ENCODE results near the gene DCP1B.
A peak's percentile ranks its signal among the peaks of the same experiment; 100 is the strongest.

DCP1B gene

DNA sequence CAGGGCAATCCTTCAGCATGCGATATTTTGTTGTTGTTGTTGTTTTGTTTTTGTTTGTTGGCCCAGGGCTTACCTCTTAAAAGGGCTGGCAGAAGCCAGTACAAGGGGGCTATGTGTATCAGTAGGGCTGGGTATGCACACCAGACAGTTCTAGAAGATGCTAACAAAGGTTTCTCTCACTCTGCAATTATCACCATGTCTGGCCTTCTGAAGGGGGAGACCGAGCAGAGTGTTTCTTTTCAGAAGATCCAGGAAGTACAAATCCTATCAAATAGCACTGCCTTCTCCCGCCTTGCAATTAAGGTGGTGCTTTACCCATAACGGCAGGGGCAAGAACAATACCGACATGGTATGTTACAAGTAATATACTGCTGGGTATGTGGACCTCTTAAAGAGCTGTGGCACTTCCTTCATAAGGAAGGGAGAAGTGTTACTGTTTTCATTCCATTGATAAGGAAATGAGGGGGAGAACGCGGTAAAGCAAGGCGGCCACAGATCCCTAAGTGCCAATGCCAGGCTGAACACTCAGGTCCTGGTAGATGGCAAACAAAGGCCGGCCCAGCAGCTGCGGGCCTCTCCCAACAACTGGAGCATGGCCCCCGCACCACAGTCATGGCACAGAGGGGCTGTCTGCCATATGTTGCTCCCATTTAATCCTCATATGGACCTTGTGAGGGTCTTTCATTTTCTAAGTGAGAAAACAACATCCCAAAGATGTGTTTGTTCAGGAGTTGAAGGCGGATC is 66.6 kb downstream of the DCP1B start:
- Histone ChIP-seq H3K27me3 (ENCODE audit: control insufficient read depth in 2 of 2, insufficient read depth in 2 of 2, low read length in 2 of 2) (no peaks in the 10 kb centered on the region), H3K9ac (ENCODE audit: low read depth in 1 of 2, low read length in 2 of 2) (peak overlapping the region; percentile 56 to 66), H3K4me3 (ENCODE audit: low read length in 2 of 2) (peak overlapping the region in 1 of 2 donors; percentile 7), H3K4me1 (ENCODE audit: control insufficient read depth in 2 of 2, insufficient read depth in 2 of 2, low read length in 2 of 2) (peaks cover 37 to 54% of the 10 kb centered on the region in 2 donors), H3K27ac (ENCODE audit: low read depth in 2 of 2, low read length in 2 of 2) (peak overlapping the region; percentile 93 to 94), H3K36me3 (ENCODE audit: control insufficient read depth in 2 of 2, insufficient read depth in 2 of 2, low read length in 2 of 2) (peaks cover 0 to 9% of the 10 kb centered on the region in 2 donors), H3K9me3 (ENCODE audit: control insufficient read depth in 2 of 2, low read length in 2 of 2) (no peaks in the 10 kb centered on the region)

DNA sequence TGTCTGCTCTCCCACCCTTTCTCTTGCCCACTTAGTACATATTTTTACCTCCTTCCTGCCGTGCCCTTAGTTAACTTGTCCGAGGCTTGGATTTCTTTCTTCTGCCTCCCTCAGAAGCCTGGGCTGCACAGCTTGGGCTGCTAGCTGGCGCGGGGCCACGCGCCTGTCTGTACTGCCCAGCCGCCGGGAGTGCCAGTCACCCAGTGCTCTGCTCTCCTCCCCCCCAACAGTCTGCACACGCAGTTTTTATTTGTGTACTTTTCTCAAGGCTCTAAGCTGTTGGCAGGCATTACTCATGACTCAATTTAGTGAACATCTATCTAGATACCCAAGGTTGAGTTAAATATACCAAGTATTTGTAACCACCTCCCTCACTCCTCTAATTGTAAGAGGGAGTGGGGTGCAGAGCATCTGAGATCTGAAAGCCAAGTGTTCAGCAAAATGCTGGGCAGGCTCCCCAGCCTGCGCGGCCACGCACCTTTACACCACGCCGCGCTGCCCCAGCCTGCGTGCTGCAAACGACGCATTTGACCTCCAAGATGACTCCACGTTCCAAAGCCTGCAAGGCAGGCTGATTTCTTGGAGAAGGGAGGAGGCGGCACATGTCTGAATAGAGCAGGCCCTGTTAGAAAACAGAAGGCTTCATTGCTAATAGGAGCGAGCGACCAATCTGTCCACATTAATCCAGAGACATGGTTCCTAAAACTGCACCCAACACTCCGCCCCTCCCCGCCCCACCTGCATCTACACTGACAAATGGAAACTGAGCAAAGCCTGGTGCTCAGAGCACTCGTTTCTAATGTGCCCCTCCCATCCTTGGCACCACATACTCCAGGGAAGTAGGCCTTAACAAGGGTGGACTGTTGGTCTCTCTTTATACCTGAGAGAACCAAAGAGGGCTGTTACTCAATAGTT is 67.6 kb downstream of the DCP1B start:
- H3K27ac ChIP-seq (ENCODE audit: low read depth in 2 of 2, low read length in 2 of 2): peak overlapping the region; percentile 93 to 94
- H3K36me3 ChIP-seq (ENCODE audit: control insufficient read depth in 2 of 2, insufficient read depth in 2 of 2, low read length in 2 of 2): peaks cover 0 to 9% of the 10 kb centered on the region in 2 donors
- H3K4me1 ChIP-seq (ENCODE audit: control insufficient read depth in 2 of 2, insufficient read depth in 2 of 2, low read length in 2 of 2): peaks cover 42 to 63% of the 10 kb centered on the region in 2 donors
- peak overlapping the region; percentile 66 to 73 for H3K9ac ChIP-seq (ENCODE audit: low read depth in 1 of 2, low read length in 2 of 2)
- no peaks in the 10 kb centered on the region for H3K9me3 ChIP-seq (ENCODE audit: control insufficient read depth in 2 of 2, low read length in 2 of 2)
- no peaks in the 10 kb centered on the region for H3K27me3 ChIP-seq (ENCODE audit: control insufficient read depth in 2 of 2, insufficient read depth in 2 of 2, low read length in 2 of 2)
- H3K4me3 ChIP-seq (ENCODE audit: low read length in 2 of 2): peak overlapping the region; percentile 56 to 70

DNA sequence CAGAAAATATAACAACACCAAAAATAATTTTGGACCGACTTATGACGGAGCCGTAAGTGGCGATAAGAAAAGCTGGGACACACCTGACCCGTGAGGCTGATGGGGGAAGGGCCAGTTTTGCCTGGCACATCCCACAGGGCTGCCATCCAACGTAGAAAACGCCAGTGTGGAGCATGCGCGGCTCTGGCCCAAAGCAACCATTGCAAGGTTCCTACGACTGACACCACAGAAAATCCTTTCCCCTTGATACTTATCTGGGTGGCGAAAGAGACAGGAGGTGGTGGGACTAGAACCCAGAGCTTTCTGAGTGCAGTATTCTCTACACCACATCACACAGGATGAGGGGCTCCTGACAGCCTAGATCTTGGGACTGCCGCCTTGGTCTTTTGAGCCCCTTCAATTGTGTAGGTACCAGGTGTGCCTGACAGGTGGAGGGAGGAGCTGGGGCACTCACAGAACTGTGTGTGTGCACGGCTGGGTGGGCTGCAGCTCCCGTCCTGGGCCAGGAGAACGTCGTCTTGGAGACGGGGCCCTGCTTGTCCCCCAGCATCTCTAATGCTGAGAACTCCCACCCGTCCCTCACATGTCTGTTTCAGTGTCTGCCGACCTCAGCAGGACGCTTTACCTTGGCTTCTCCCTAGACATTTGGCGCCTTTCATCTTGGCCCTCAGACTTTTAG is 68.4 kb downstream of the DCP1B start:
- H3K27ac ChIP-seq (ENCODE audit: low read depth in 2 of 2, low read length in 2 of 2): peak overlapping the region; percentile 93 to 94
- H3K9ac ChIP-seq (ENCODE audit: low read depth in 1 of 2, low read length in 2 of 2): peak overlapping the region; percentile 65 to 73
- no peaks in the 10 kb centered on the region for H3K9me3 ChIP-seq (ENCODE audit: control insufficient read depth in 2 of 2, low read length in 2 of 2)
- peaks cover 0 to 6% of the 10 kb centered on the region in 2 donors for H3K36me3 ChIP-seq (ENCODE audit: control insufficient read depth in 2 of 2, insufficient read depth in 2 of 2, low read length in 2 of 2)
- peaks cover 42 to 63% of the 10 kb centered on the region in 2 donors for H3K4me1 ChIP-seq (ENCODE audit: control insufficient read depth in 2 of 2, insufficient read depth in 2 of 2, low read length in 2 of 2)
- H3K27me3 ChIP-seq (ENCODE audit: control insufficient read depth in 2 of 2, insufficient read depth in 2 of 2, low read length in 2 of 2): peaks cover 0 to 1% of the 10 kb centered on the region in 2 donors
- H3K4me3 ChIP-seq (ENCODE audit: low read length in 2 of 2): peak overlapping the region; percentile 56 to 70

DNA sequence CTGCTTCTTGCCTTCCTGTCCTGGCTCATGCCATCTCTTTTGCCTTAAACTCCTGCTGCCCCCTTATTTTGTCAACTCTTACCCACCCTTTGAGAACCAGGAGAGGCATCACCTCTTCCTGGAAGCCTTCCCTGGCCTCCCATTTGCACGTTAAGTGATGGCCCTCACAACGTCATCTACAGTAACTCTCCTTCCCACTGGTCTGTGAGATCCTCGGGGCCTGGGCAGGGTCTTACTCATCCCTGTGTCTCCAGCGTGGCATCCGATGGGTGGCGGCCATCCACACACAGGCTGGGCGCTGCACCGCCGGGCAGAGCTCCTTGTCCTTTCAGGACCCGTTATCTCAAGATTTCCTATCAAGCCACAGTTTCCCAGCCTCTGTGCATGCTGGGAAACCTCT is 69.0 kb downstream of the DCP1B start:
- Histone ChIP-seq H3K27ac (ENCODE audit: low read depth in 2 of 2, low read length in 2 of 2) (peak overlapping the region in 1 of 2 donors; percentile 93), H3K4me1 (ENCODE audit: control insufficient read depth in 2 of 2, insufficient read depth in 2 of 2, low read length in 2 of 2) (peaks cover 42 to 63% of the 10 kb centered on the region in 2 donors), H3K36me3 (ENCODE audit: control insufficient read depth in 2 of 2, insufficient read depth in 2 of 2, low read length in 2 of 2) (peaks cover 0 to 6% of the 10 kb centered on the region in 2 donors), H3K4me3 (ENCODE audit: low read length in 2 of 2) (peak overlapping the region; percentile 56 to 70), H3K9ac (ENCODE audit: low read depth in 1 of 2, low read length in 2 of 2) (peak overlapping the region; percentile 24 to 73), H3K27me3 (ENCODE audit: control insufficient read depth in 2 of 2, insufficient read depth in 2 of 2, low read length in 2 of 2) (peaks cover 0 to 1% of the 10 kb centered on the region in 2 donors), H3K9me3 (ENCODE audit: control insufficient read depth in 2 of 2, low read length in 2 of 2) (no peaks in the 10 kb centered on the region)

DNA sequence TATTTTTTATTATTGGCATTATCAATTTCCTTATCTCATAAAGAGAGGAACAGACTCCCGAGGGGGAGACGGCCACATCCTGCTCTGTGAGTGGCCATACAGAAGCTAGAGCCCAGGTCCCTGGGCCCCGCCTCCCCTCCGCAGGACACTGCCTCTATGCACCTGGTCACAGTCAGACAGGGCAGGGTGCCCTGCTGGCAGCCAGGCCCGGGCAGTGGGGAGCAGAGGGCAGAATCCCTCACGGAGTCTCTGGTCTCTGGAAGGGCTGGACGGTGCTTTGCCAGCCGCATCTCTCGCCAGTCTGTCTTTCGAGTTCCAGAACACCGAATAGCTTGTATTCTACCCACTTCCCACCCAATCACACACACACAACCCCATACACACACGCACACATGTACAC is 69.4 kb downstream of the DCP1B start:
- no peak overlapping the region for H3K4me3 ChIP-seq (ENCODE audit: low read length in 2 of 2)
- no peak overlapping the region for H3K27ac ChIP-seq (ENCODE audit: low read depth in 2 of 2, low read length in 2 of 2)
- peaks cover 0 to 1% of the 10 kb centered on the region in 2 donors for H3K27me3 ChIP-seq (ENCODE audit: control insufficient read depth in 2 of 2, insufficient read depth in 2 of 2, low read length in 2 of 2)
- H3K9me3 ChIP-seq (ENCODE audit: control insufficient read depth in 2 of 2, low read length in 2 of 2): no peaks in the 10 kb centered on the region
- peaks cover 0 to 6% of the 10 kb centered on the region in 2 donors for H3K36me3 ChIP-seq (ENCODE audit: control insufficient read depth in 2 of 2, insufficient read depth in 2 of 2, low read length in 2 of 2)
- peaks cover 42 to 62% of the 10 kb centered on the region in 2 donors for H3K4me1 ChIP-seq (ENCODE audit: control insufficient read depth in 2 of 2, insufficient read depth in 2 of 2, low read length in 2 of 2)
- H3K9ac ChIP-seq (ENCODE audit: low read depth in 1 of 2, low read length in 2 of 2): peak overlapping the region in 1 of 2 donors; percentile 73

DNA sequence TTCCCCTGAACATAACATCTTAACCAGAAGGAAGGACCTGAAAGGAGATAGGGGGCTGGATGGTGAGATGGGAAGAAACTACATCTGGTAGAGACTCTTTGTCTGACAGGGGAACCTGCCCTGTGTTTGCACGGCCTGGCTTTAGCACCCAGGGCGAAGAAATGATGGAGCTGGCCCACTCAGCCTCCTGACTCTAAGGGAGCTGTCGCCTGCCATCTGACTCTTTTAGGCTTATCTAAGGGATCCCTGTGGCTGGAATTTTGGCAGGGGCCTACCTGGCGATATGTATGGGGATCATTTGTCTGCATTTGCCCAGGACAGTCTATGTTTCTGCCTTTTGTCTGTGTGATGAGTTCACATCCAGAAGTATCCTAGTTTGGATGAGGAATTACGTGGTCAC is 70.2 kb downstream of the DCP1B start:
- Histone ChIP-seq H3K36me3 (ENCODE audit: control insufficient read depth in 2 of 2, insufficient read depth in 2 of 2, low read length in 2 of 2) (peaks cover 0 to 6% of the 10 kb centered on the region in 2 donors), H3K27ac (ENCODE audit: low read depth in 2 of 2, low read length in 2 of 2) (no peak overlapping the region), H3K4me1 (ENCODE audit: control insufficient read depth in 2 of 2, insufficient read depth in 2 of 2, low read length in 2 of 2) (peaks cover 42 to 55% of the 10 kb centered on the region in 2 donors), H3K9ac (ENCODE audit: low read depth in 1 of 2, low read length in 2 of 2) (no peak overlapping the region), H3K27me3 (ENCODE audit: control insufficient read depth in 2 of 2, insufficient read depth in 2 of 2, low read length in 2 of 2) (peaks cover 0 to 1% of the 10 kb centered on the region in 2 donors), H3K4me3 (ENCODE audit: low read length in 2 of 2) (no peak overlapping the region), H3K9me3 (ENCODE audit: control insufficient read depth in 2 of 2, low read length in 2 of 2) (no peaks in the 10 kb centered on the region)

DNA sequence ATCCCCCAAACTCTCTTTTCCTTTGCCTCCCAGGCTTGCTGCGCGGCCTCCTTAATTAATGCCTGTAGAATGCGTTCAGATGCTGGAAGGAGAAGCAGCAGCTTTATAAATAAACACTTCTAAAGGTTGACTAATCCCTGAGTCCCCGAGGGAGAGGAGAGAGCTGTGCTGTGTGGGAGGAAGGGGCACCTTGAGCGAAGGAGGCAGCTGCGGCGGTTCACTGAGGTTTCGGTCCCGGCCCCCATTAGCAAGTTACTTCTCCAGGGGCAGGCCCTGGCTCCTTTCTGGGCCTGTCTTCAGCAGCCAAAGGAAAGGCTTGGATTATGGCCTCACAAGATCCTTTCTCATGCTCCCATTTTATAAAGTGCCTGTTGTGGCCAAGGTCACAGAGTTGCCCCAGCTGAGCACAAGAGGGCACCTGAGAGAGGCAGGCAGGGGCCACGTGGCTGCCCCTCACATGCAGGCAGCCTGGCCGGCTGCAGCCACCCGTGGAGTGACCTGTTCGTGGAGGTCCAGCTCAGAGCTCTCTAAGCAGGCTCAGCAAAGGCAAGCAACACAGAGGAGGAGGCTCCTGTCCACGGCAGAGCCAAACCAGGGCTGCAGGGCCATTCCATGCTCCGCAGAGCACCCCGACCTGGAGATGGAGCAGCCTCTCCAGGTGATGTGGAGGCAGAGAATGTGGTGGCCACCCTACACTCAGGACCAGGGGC is 70.8 kb downstream of the DCP1B start:
- H3K9me3 ChIP-seq (ENCODE audit: control insufficient read depth in 2 of 2, low read length in 2 of 2): no peaks in the 10 kb centered on the region
- H3K4me3 ChIP-seq (ENCODE audit: low read length in 2 of 2): no peak overlapping the region
- H3K4me1 ChIP-seq (ENCODE audit: control insufficient read depth in 2 of 2, insufficient read depth in 2 of 2, low read length in 2 of 2): peaks cover 43 to 49% of the 10 kb centered on the region in 2 donors
- H3K36me3 ChIP-seq (ENCODE audit: control insufficient read depth in 2 of 2, insufficient read depth in 2 of 2, low read length in 2 of 2): peaks cover 0 to 3% of the 10 kb centered on the region in 2 donors
- no peak overlapping the region for H3K27ac ChIP-seq (ENCODE audit: low read depth in 2 of 2, low read length in 2 of 2)
- no peak overlapping the region for H3K9ac ChIP-seq (ENCODE audit: low read depth in 1 of 2, low read length in 2 of 2)
- peaks cover 0 to 1% of the 10 kb centered on the region in 2 donors for H3K27me3 ChIP-seq (ENCODE audit: control insufficient read depth in 2 of 2, insufficient read depth in 2 of 2, low read length in 2 of 2)

DNA sequence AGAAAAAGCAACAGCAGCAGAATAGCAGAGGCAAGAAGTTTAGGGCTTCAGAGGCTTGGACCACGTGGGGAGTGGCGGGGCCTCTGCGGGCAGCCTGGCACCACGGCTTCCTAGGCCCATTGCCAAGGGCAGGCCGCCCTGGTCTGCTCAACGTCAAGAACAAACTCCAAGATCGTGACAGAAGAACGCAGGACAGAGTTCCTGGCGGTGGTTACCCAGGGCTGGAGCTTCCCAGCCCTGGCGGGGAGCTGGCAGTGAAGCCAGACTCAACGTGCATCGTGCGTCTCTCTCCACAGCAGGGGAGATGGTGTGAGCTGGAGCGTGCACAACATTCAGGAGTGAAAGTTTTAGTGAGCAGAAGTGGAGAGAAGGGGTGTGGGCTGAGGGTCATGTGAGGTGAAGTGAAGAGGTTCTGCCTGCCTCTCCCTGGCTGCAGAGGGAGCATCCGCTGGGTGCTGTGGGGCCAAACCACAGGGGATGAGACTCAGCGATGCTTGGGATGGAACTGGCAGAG is 71.9 kb downstream of the DCP1B start:
- H3K27ac ChIP-seq (ENCODE audit: low read depth in 2 of 2, low read length in 2 of 2): peak overlapping the region; percentile 40 to 53
- H3K4me3 ChIP-seq (ENCODE audit: low read length in 2 of 2): no peak overlapping the region

DNA sequence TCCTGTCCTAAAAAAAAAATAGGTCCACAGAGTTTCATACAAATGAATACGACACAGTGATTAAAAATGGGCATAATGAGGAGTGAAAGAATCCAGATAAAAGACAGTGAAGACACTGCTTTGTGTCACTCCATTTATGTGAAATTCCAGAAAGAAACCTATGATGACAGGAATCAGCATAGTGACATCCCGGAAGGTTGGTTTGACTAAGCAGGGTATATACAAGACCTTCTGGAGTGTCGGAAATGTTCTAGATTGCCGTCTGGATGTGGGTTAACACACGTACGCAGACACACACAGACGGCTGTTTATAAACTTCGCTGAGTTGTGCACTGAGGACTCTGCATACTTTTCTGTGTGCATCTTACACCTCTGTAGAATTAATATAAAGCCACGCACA is 72.6 kb downstream of the DCP1B start:
- Histone ChIP-seq H3K4me3 (ENCODE audit: low read length in 2 of 2) (no peak overlapping the region), H3K9me3 (ENCODE audit: control insufficient read depth in 2 of 2, low read length in 2 of 2) (no peaks in the 10 kb centered on the region), H3K9ac (ENCODE audit: low read depth in 1 of 2, low read length in 2 of 2) (no peak overlapping the region), H3K4me1 (ENCODE audit: control insufficient read depth in 2 of 2, insufficient read depth in 2 of 2, low read length in 2 of 2) (peaks cover 28 to 30% of the 10 kb centered on the region in 2 donors), H3K36me3 (ENCODE audit: control insufficient read depth in 2 of 2, insufficient read depth in 2 of 2, low read length in 2 of 2) (no peaks in the 10 kb centered on the region), H3K27me3 (ENCODE audit: control insufficient read depth in 2 of 2, insufficient read depth in 2 of 2, low read length in 2 of 2) (peaks cover 0 to 1% of the 10 kb centered on the region in 2 donors), H3K27ac (ENCODE audit: low read depth in 2 of 2, low read length in 2 of 2) (no peak overlapping the region)

More for the DNA sequence above, 71.9 kb downstream of the DCP1B start:
- peaks cover 32 to 37% of the 10 kb centered on the region in 2 donors for H3K4me1 ChIP-seq (ENCODE audit: control insufficient read depth in 2 of 2, insufficient read depth in 2 of 2, low read length in 2 of 2)
- no peaks in the 10 kb centered on the region for H3K9me3 ChIP-seq (ENCODE audit: control insufficient read depth in 2 of 2, low read length in 2 of 2)
- peaks cover 0 to 1% of the 10 kb centered on the region in 2 donors for H3K27me3 ChIP-seq (ENCODE audit: control insufficient read depth in 2 of 2, insufficient read depth in 2 of 2, low read length in 2 of 2)
- H3K36me3 ChIP-seq (ENCODE audit: control insufficient read depth in 2 of 2, insufficient read depth in 2 of 2, low read length in 2 of 2): no peaks in the 10 kb centered on the region
- H3K9ac ChIP-seq (ENCODE audit: low read depth in 1 of 2, low read length in 2 of 2): no peak overlapping the region
